Thyroid gland (tissue), 4 donors: ENCODE results near the gene CCDC88B.

Experiments used
- CTCF ChIP-seq, 6 experiments: fragments of 200-600 bp in 3 of 6; fragments of 450-650 bp in 3 of 6; sonication (generic) in 3 of 6; IDR thresholded peaks; one replicate each; pipeline ENCODE4 v1.5.1; 2016 to 2019; ENCODE audit warnings: antibody characterized with exemption in 6 of 6, mild to moderate bottlenecking in 2 of 6, inconsistent platforms in 1 of 6, moderate library complexity in 1 of 6
- POLR2A ChIP-seq, 2 donors: fragments of 450-650 bp; IDR thresholded peaks; one replicate each; pipeline ENCODE4 v1.6.1; 2017; ENCODE audit warnings: antibody characterized with exemption in 2 of 2, mild to moderate bottlenecking in 2 of 2, moderate library complexity in 1 of 2

- TF ChIP-seq CTCF (IDR thresholded peaks at IDR 0.05) = no peak
- no peak for TF ChIP-seq POLR2A (IDR thresholded peaks at IDR 0.05)
These were observed 24.4 kb downstream of the CCDC88B start for GRCh38 chr11:64364435-64364834.
